ENCODE measurements around the gene JAG2.
"Not testable (repeated sequence)": the region's sequence is repeated elsewhere in the genome, so short reads cannot be mapped to it uniquely, and the experiment has no call there.

JAG2 gene

GRCh38 chr14:105118646-105119407 is 49.7 kb downstream of the JAG2 start:
- DNase-seq (ENCODE audit: low spot score): no peak

GRCh38 chr14:105117710-105118385 is 50.7 kb downstream of the JAG2 start:
- no peak for DNase-seq (ENCODE audit: low spot score)
- TF ChIP-seq CTCF (IDR thresholded peaks at IDR 0.05; ENCODE audit: extremely low read depth, missing control alignments): no peak

More at GRCh38 chr14:105118646-105119407, 49.7 kb downstream of the JAG2 start:
- TF ChIP-seq CTCF (IDR thresholded peaks at IDR 0.05; ENCODE audit: extremely low read depth, missing control alignments): no peak

- no peak for TF ChIP-seq CTCF (IDR thresholded peaks at IDR 0.05; ENCODE audit: extremely low read depth, missing control alignments)
Measured at GRCh38 chr14:105117257-105117646, 51.3 kb downstream of the JAG2 start.

GRCh38 chr14:105116451-105117256 is 51.9 kb downstream of the JAG2 start:
- no peak for TF ChIP-seq CTCF (IDR thresholded peaks at IDR 0.05; ENCODE audit: extremely low read depth, missing control alignments)

More at GRCh38 chr14:105117257-105117646, 51.3 kb downstream of the JAG2 start:
- no peak for DNase-seq (ENCODE audit: low spot score)

GRCh38 chr14:105109243-105109642 is 59.3 kb downstream of the JAG2 start:
- not testable (repeated sequence) for DNase-seq (ENCODE audit: low spot score)

More at GRCh38 chr14:105116451-105117256, 51.9 kb downstream of the JAG2 start:
- DNase-seq (ENCODE audit: low spot score): no peak

- TF ChIP-seq CTCF (IDR thresholded peaks at IDR 0.05; ENCODE audit: extremely low read depth, missing control alignments): no peak
- no peak for DNase-seq (ENCODE audit: low spot score)
Measured at GRCh38 chr14:105108516-105108864, 60.1 kb downstream of the JAG2 start.

GRCh38 chr14:105107781-105108515 is 60.6 kb downstream of the JAG2 start:
- no peak for TF ChIP-seq CTCF (IDR thresholded peaks at IDR 0.05; ENCODE audit: extremely low read depth, missing control alignments)
- DNase-seq (ENCODE audit: low spot score): no peak
